Cardiac muscle cell (in vitro differentiated cells and primary cell): Measurements from ENCODE around the gene SPRYD4. TPM values are rescaled to one million over a fixed set of nuclear protein-coding genes. Genes with fewer than 3 reads are reported as not detected.

Experiments
- DNase-seq, 2 donors: peaks; one replicate each; pipeline versions ENCODE4 v3.0.0 to v3.0.0-alpha.2; 2010 to 2017; ENCODE audit warnings: low read depth in 1 of 2, low spot score in 1 of 2
- H3K27ac ChIP-seq: fragments of 200-600 bp; sonication (generic); 2 replicates; pipeline ENCODE4 v1.5.1; 2016
- H3K27me3 ChIP-seq: fragments of 200-600 bp; sonication (generic); 2 replicates; pipeline ENCODE4 v1.6.0; 2016; ENCODE audit warnings: control low read depth
- H3K36me3 ChIP-seq: fragments of 200-600 bp; sonication (generic); 2 replicates; pipeline ENCODE4 v1.5.1; 2016; ENCODE audit warnings: control low read depth
- H3K4me1 ChIP-seq: fragments of 200-600 bp; sonication (generic); 2 replicates; pipeline ENCODE4 v1.8.1; 2017; ENCODE audit warnings: low read depth, mild to moderate bottlenecking, mixed run types
- H3K4me3 ChIP-seq: fragments of 200-600 bp; sonication (generic); 2 replicates; pipeline ENCODE4 v1.5.1; 2016; ENCODE audit warnings: mild to moderate bottlenecking
- H3K9me3 ChIP-seq: fragments of 200-600 bp; sonication (generic); 2 replicates; pipeline ENCODE4 v1.5.1; 2017; ENCODE audit warnings: low read depth, mild to moderate bottlenecking, control low read depth
- CTCF ChIP-seq: IDR thresholded peaks from 2 replicates; pipeline ENCODE4 v1.5.1; 2012; ENCODE audit warnings: low read depth, mild to moderate bottlenecking, low read length
- polyA plus RNA-seq: library from polyadenylated mRNA; unstranded; fragments of >200 nt; fragmentation: Nextera tagmentation; extraction: Ambion mirVana; gene quantifications from 2 replicates; pipeline ENCODE4 v1.2.1, GENCODE V29; 2016
- total RNA-seq: library from RNA; depleted of rRNA; stranded (reverse); fragments of >200 nt; gene quantifications from 2 replicates; pipeline ENCODE4 v1.2.3, GENCODE V29; 2016

Gene SPRYD4
- total and polyA plus RNA-seq, 2 experiments from 2014 or later = 4.4 to 4.9 TPM

- H3K36me3 ChIP-seq = no peaks in the 10 kb centered on the region
- no peak for DNase-seq
- no peak overlapping the region for H3K27ac ChIP-seq
- H3K27me3 ChIP-seq = no peaks in the 10 kb centered on the region
- TF ChIP-seq CTCF = no peak
- no peaks in the 10 kb centered on the region for H3K9me3 ChIP-seq
- no peaks in the 10 kb centered on the region for H3K4me1 ChIP-seq
- no peak overlapping the region for H3K4me3 ChIP-seq
These were observed 9.3 kb downstream of the SPRYD4 start for GRCh38 chr12:56477521-56478225.

- DNase-seq = no peak
- Histone ChIP-seq H3K27ac (no peak overlapping the region), H3K4me1 (no peaks in the 10 kb centered on the region), H3K36me3 (no peaks in the 10 kb centered on the region), H3K4me3 (no peak overlapping the region), H3K27me3 (no peaks in the 10 kb centered on the region), H3K9me3 (no peaks in the 10 kb centered on the region)
- no peak for TF ChIP-seq CTCF
These were observed 11.2 kb downstream of the SPRYD4 start for GRCh38 chr12:56479625-56480024.

DNA sequence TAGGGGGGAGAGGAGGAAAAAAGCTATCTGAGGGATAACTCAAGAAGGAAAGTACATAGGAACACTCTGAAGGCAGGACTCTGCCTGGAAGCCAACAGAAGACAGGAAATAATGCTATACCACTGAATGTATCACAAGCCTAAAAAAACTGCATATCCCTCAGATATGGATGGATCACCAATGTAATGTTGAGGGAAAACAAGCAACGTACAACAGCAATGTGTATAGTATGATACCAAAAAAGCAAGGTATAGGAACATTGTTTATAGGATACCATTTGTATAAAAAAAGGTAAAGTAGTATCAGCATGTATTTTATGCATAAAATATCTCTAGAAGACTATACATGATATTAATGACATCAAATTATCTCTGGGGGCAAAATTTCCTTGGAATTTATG, 16.2 kb downstream of the SPRYD4 start:
- Histone ChIP-seq H3K9me3 (no peaks in the 10 kb centered on the region), H3K36me3 (no peaks in the 10 kb centered on the region), H3K4me1 (no peaks in the 10 kb centered on the region), H3K4me3 (no peak overlapping the region), H3K27me3 (peaks cover 39% of the 10 kb centered on the region), H3K27ac (no peak overlapping the region)
- no peak for DNase-seq
- TF ChIP-seq CTCF = no peak

DNA sequence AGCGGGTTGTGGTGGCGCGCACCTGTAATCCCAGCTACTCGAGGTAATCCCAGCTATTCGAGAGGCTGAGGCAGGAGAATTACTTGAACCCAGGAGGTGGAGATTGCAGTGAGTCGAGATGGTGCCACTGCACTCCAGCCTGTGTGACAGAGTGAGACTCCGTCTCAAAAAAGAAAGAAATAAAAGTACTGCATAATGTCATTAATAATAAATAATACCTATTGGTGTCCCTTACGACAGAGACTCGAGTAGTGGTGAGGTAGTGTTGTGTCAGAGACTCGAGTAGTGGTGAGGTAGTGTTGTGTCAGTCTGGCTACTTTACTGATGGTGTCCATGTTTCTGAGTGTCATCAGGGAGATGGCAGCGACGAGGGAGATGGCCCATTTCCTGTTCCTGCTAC, 18.3 kb downstream of the SPRYD4 start:
- DNase-seq = no peak
- H3K9me3 ChIP-seq = no peaks in the 10 kb centered on the region
- TF ChIP-seq CTCF = no peak
- H3K36me3 ChIP-seq = no peaks in the 10 kb centered on the region
- no peaks in the 10 kb centered on the region for H3K4me1 ChIP-seq
- H3K4me3 ChIP-seq = no peak overlapping the region
- H3K27ac ChIP-seq = no peak overlapping the region
- peaks cover 53% of the 10 kb centered on the region for H3K27me3 ChIP-seq

DNA sequence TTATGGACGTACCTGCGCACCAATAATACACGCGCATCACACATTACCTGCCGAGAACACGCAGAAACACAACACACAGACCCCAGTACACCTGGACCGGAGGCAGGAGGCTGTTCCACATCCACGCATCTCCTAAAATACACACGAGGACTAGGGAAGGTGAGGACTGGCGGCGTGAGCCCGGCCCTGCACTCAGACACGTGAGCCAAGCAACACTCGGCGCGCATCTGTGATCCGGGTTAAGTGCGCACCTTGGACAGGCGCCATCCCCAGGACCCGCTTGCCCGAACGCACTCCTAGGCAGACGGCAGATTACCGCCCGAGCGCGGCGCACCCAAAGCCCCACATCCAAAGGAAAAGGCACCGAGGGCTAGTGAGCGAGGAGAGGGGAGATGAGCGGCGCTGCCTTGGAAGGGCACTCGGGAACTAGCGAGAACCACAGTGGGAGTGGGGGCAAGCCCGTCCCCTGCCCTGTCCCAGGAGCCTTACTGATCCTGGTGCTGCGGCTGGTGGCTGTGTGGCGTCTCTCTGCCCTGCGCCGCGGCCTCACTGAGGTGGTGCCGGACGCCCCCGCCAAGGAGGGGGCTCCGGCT, 19.2 kb downstream of the SPRYD4 start:
- Histone ChIP-seq H3K27me3 (peaks cover 53% of the 10 kb centered on the region), H3K9me3 (no peaks in the 10 kb centered on the region), H3K4me3 (peak overlapping the region; percentile 44), H3K4me1 (no peaks in the 10 kb centered on the region), H3K36me3 (no peaks in the 10 kb centered on the region), H3K27ac (no peak overlapping the region)
- no peak for TF ChIP-seq CTCF
- peak in 1 of 2 donors; percentile 65 for DNase-seq
